Activated CD8-positive, alpha-beta memory T cell treated with anti-CD3 and anti-CD28 coated beads for 24 hours (primary cell): ENCODE results near the gene CACNG1.
"Not testable (repeated sequence)": the region's sequence is repeated elsewhere in the genome, so short reads cannot be mapped to it uniquely, and the experiment has no call there.

Experiments
- DNase-seq: peaks from one replicate; pipeline ENCODE4 v3.0.0-alpha.2; 2020

CACNG1 gene

GRCh38 chr17:67082107-67082506, 37.8 kb downstream of the CACNG1 start:
- DNase-seq = no peak

GRCh38 chr17:67085406-67085805, 41.1 kb downstream of the CACNG1 start:
- DNase-seq = no peak

- no peak for DNase-seq
Observed at GRCh38 chr17:67088639-67089038, 44.3 kb downstream of the CACNG1 start.

- no peak for DNase-seq
Observed at GRCh38 chr17:67090341-67090740, 46.0 kb downstream of the CACNG1 start.

- no peak for DNase-seq
Observed at GRCh38 chr17:67092291-67092690, 47.9 kb downstream of the CACNG1 start.

- not testable (repeated sequence) for DNase-seq
Observed at GRCh38 chr17:67092710-67093109, 48.4 kb downstream of the CACNG1 start.

GRCh38 chr17:67093348-67093747, 49.0 kb downstream of the CACNG1 start:
- DNase-seq = no peak

GRCh38 chr17:67095291-67095690, 50.9 kb downstream of the CACNG1 start:
- not testable (repeated sequence) for DNase-seq

- DNase-seq = no peak
Observed at GRCh38 chr17:67095803-67096202, 51.4 kb downstream of the CACNG1 start.

- no peak for DNase-seq
Observed at GRCh38 chr17:67096609-67097008, 52.3 kb downstream of the CACNG1 start.

- no peak for DNase-seq
Observed at GRCh38 chr17:67098006-67098405, 53.7 kb downstream of the CACNG1 start.

GRCh38 chr17:67104641-67105040, 60.3 kb downstream of the CACNG1 start:
- not testable (repeated sequence) for DNase-seq

GRCh38 chr17:67105213-67105612, 60.9 kb downstream of the CACNG1 start:
- no peak for DNase-seq
